Measurements from ENCODE around the gene VAPA.
A peak's percentile ranks its signal among the peaks of the same experiment; 100 is the strongest.

DNA sequence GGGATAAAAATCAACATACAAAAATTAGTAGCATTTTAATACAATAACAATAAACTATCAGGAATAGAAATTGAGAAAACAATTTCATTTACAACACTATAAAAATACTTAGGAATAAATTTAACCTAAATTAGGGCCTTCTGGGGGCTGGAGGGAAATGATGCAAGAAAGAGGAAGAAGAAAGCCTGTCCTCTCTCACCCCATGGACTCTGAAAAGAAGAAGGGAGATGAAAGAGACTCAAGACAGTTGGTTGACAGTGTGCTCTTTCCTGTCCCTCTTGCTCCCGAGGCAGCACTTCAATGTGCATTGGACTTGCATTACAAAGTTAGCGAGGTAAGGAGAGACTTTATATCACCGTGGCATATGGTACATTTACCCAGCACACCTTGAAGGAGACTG, 88.5 kb downstream of the VAPA start:
- TF ChIP-seq, protein P1, sequence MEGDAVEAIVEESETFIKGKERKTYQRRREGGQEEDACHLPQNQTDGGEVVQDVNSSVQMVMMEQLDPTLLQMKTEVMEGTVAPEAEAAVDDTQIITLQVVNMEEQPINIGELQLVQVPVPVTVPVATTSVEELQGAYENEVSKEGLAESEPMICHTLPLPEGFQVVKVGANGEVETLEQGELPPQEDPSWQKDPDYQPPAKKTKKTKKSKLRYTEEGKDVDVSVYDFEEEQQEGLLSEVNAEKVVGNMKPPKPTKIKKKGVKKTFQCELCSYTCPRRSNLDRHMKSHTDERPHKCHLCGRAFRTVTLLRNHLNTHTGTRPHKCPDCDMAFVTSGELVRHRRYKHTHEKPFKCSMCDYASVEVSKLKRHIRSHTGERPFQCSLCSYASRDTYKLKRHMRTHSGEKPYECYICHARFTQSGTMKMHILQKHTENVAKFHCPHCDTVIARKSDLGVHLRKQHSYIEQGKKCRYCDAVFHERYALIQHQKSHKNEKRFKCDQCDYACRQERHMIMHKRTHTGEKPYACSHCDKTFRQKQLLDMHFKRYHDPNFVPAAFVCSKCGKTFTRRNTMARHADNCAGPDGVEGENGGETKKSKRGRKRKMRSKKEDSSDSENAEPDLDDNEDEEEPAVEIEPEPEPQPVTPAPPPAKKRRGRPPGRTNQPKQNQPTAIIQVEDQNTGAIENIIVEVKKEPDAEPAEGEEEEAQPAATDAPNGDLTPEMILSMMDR (IDR thresholded peaks at IDR 0.05; ENCODE audit: insufficient read depth, low read length), result no peak
- TF ChIP-seq, protein P2, sequence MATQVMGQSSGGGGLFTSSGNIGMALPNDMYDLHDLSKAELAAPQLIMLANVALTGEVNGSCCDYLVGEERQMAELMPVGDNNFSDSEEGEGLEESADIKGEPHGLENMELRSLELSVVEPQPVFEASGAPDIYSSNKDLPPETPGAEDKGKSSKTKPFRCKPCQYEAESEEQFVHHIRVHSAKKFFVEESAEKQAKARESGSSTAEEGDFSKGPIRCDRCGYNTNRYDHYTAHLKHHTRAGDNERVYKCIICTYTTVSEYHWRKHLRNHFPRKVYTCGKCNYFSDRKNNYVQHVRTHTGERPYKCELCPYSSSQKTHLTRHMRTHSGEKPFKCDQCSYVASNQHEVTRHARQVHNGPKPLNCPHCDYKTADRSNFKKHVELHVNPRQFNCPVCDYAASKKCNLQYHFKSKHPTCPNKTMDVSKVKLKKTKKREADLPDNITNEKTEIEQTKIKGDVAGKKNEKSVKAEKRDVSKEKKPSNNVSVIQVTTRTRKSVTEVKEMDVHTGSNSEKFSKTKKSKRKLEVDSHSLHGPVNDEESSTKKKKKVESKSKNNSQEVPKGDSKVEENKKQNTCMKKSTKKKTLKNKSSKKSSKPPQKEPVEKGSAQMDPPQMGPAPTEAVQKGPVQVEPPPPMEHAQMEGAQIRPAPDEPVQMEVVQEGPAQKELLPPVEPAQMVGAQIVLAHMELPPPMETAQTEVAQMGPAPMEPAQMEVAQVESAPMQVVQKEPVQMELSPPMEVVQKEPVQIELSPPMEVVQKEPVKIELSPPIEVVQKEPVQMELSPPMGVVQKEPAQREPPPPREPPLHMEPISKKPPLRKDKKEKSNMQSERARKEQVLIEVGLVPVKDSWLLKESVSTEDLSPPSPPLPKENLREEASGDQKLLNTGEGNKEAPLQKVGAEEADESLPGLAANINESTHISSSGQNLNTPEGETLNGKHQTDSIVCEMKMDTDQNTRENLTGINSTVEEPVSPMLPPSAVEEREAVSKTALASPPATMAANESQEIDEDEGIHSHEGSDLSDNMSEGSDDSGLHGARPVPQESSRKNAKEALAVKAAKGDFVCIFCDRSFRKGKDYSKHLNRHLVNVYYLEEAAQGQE (IDR thresholded peaks at IDR 0.05; ENCODE audit: insufficient replicate concordance, low read depth), result no peak
- TF ChIP-seq GABPA (IDR thresholded peaks at IDR 0.05; ENCODE audit: low read depth), result no peak
- no peak for TF ChIP-seq POLR2AphosphoS5 (IDR thresholded peaks at IDR 0.05; ENCODE audit: low read depth)
- TF ChIP-seq SPI1 (IDR thresholded peaks at IDR 0.05; ENCODE audit: borderline replicate concordance, low read depth), result peak; percentile 62
